ENCODE data around the gene SZRD1. TPM values are rescaled to one million over a fixed set of nuclear protein-coding genes. Genes with fewer than 3 reads are reported as not detected.

Gene SZRD1
- total RNA-seq, 2 experiments from 2014 or later: 57.2 to 96.0 TPM

GRCh38 chr1:16420424-16421118 lies 53.5 kb downstream of the SZRD1 start:
- peak overlapping the region; percentile 82; the same call in 1 of the 2 replicates for H2AFZ ChIP-seq (ENCODE audit: low read length)
- H3K9me2 ChIP-seq (ENCODE audit: insufficient read depth, low read length): no peaks in the 10 kb centered on the region
- peak; percentile 87 for DNase-seq (ENCODE audit: low spot score)
- ChIA-PET CTCF (ENCODE audit: unreplicated experiment) (no interaction called here), POLR2A (interaction anchor here (1.0 to 1.7 kb wide), 4 partner anchors 10 to 39 kb away, joined by 3 to 4 read pairs (median 4); no protein-coding TSS in a partner anchor)
- BruUV-seq (replicated peaks): no TSS peak
- H3K4me2 ChIP-seq (ENCODE audit: low read length): peak overlapping the region; percentile 54
- H3K4me3 ChIP-seq (ENCODE audit: low read depth, low read length, poor library complexity, severe bottlenecking): peak overlapping the region; percentile 1
- H4K20me1 ChIP-seq (ENCODE audit: insufficient read depth, low read length): no peaks in the 10 kb centered on the region
- peak overlapping the region; percentile 50 for H3K27ac ChIP-seq (ENCODE audit: low read depth, low read length, poor library complexity, severe bottlenecking)
- H3K36me3 ChIP-seq (ENCODE audit: insufficient read depth, low read length): no peaks in the 10 kb centered on the region
- no peaks in the 10 kb centered on the region for H3K9me3 ChIP-seq (ENCODE audit: low read length)
- TF ChIP-seq EZH2phosphoT487 (IDR thresholded peaks at IDR 0.05; ENCODE audit: borderline replicate concordance, low read depth, low read length) (no peak), CTCF (conservative IDR thresholded peaks at IDR 0.05; ENCODE audit: low read length) (no peak)
- peaks cover 19% of the 10 kb centered on the region for H3K4me1 ChIP-seq (ENCODE audit: insufficient read depth, low read length, poor library complexity, severe bottlenecking)
- H3K79me2 ChIP-seq (ENCODE audit: insufficient read depth, low read depth, low read length): no peaks in the 10 kb centered on the region
- intact Hi-C loops (cut with micrococcal nuclease; ENCODE audit: unreplicated experiment): no loop called here

- no peak for DNase-seq (ENCODE audit: low spot score)
- Histone ChIP-seq H2AFZ (ENCODE audit: low read length) (peak overlapping the region; percentile 82; the same call in 1 of the 2 replicates), H3K27ac (ENCODE audit: low read depth, low read length, poor library complexity, severe bottlenecking) (peak overlapping the region; percentile 50), H3K4me1 (ENCODE audit: insufficient read depth, low read length, poor library complexity, severe bottlenecking) (peaks cover 19% of the 10 kb centered on the region), H3K4me2 (ENCODE audit: low read length) (peak overlapping the region; percentile 54), H3K9me2 (ENCODE audit: insufficient read depth, low read length) (no peaks in the 10 kb centered on the region), H3K4me3 (ENCODE audit: low read depth, low read length, poor library complexity, severe bottlenecking) (peak overlapping the region; percentile 1), H4K20me1 (ENCODE audit: insufficient read depth, low read length) (no peaks in the 10 kb centered on the region), H3K36me3 (ENCODE audit: insufficient read depth, low read length) (no peaks in the 10 kb centered on the region), H3K9me3 (ENCODE audit: low read length) (no peaks in the 10 kb centered on the region), H3K79me2 (ENCODE audit: insufficient read depth, low read depth, low read length) (no peaks in the 10 kb centered on the region)
- CTCF ChIA-PET (ENCODE audit: unreplicated experiment): no interaction called here
- TF ChIP-seq CTCF (conservative IDR thresholded peaks at IDR 0.05; ENCODE audit: low read length) (no peak), EZH2phosphoT487 (IDR thresholded peaks at IDR 0.05; ENCODE audit: borderline replicate concordance, low read depth, low read length) (no peak)
- BruUV-seq (replicated peaks): no TSS peak
- POLR2A ChIA-PET: interaction anchor here (1.0 to 1.7 kb wide), 3 partner anchors 9 to 24 kb away, joined by 4 read pairs; no protein-coding TSS in a partner anchor
- intact Hi-C loops (cut with micrococcal nuclease; ENCODE audit: unreplicated experiment): no loop called here
These were observed 54.2 kb downstream of the SZRD1 start for GRCh38 chr1:16421201-16421600.

- intact Hi-C loops (cut with micrococcal nuclease; ENCODE audit: unreplicated experiment): no loop called here
- Histone ChIP-seq H2AFZ (ENCODE audit: low read length) (no peak overlapping the region), H3K4me1 (ENCODE audit: insufficient read depth, low read length, poor library complexity, severe bottlenecking) (peaks cover 19% of the 10 kb centered on the region), H3K9me2 (ENCODE audit: insufficient read depth, low read length) (no peaks in the 10 kb centered on the region), H3K36me3 (ENCODE audit: insufficient read depth, low read length) (no peaks in the 10 kb centered on the region), H3K9me3 (ENCODE audit: low read length) (no peaks in the 10 kb centered on the region), H4K20me1 (ENCODE audit: insufficient read depth, low read length) (no peaks in the 10 kb centered on the region), H3K27ac (ENCODE audit: low read depth, low read length, poor library complexity, severe bottlenecking) (no peak overlapping the region), H3K4me3 (ENCODE audit: low read depth, low read length, poor library complexity, severe bottlenecking) (no peak overlapping the region), H3K4me2 (ENCODE audit: low read length) (no peak overlapping the region), H3K79me2 (ENCODE audit: insufficient read depth, low read depth, low read length) (no peaks in the 10 kb centered on the region)
- POLR2A ChIA-PET: interaction anchor here (1.1 kb wide), 1 partner anchor 8 kb away, joined by 4 read pairs; no protein-coding TSS in a partner anchor
- CTCF ChIA-PET (ENCODE audit: unreplicated experiment): no interaction called here
- TF ChIP-seq EZH2phosphoT487 (IDR thresholded peaks at IDR 0.05; ENCODE audit: borderline replicate concordance, low read depth, low read length) (no peak), CTCF (conservative IDR thresholded peaks at IDR 0.05; ENCODE audit: low read length) (no peak)
- no TSS peak for BruUV-seq (replicated peaks)
- DNase-seq (ENCODE audit: low spot score): no peak
These were observed 55.0 kb downstream of the SZRD1 start for GRCh38 chr1:16422041-16422440.

All from OCI-LY7 (cell line).